Stimulated activated CD4-positive, alpha-beta T cell treated with anti-CD3 and anti-CD28 coated beads, Interleukin-2, amount 100 ng/mL, for 4 hours (primary cell): ENCODE measurements around the gene XCL1.

Experiments used
- DNase-seq: peaks from one replicate; pipeline ENCODE4 v3.0.0-alpha.2; 2020; ENCODE audit warnings: low read depth

The XCL1 gene

DNA sequence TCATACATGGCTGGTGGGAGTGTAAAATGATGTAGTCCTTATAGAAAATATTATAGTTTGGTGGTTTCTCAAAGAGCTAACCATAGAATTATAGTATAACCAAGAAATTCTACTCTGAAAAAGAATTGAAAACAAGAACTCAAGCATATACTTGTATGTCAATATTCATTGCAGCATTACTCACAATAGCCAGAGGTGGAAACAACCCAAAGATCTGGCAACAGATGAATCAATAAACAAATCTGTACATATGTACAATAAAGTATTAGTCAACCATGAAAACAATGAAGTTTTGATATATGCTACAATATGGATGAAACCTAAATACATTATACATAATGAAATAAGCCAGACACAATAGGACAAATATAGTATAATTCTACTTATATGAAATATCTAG lies 29.7 kb downstream of the XCL1 start:
- DNase-seq: no peak

DNA sequence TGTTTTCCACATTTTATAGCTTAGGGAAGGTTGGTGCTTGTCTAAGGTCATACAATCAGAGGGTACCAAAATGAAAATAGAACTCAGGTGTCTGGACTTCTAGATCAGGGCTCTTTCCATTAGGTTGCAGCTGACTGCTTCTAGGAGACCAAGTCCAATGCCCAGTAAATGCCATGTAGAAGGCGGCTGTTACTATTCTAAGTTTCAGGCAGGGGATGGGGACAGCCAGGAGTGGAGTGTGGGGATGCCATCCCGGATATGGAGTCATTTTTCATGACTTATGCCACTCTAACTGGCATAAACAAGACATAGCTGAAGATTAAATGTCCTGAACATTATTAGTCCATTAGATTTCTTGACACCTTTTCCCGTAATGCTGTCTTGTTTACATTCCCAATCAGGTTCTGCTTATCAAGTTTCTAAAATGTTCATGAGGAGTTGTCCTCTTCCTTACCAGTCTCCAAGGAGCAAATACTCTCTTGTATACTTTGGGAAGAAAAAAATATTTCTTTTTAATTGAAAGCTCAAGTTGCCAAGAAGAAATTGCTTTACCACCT lies 31.5 kb downstream of the XCL1 start:
- DNase-seq: no peak

DNA sequence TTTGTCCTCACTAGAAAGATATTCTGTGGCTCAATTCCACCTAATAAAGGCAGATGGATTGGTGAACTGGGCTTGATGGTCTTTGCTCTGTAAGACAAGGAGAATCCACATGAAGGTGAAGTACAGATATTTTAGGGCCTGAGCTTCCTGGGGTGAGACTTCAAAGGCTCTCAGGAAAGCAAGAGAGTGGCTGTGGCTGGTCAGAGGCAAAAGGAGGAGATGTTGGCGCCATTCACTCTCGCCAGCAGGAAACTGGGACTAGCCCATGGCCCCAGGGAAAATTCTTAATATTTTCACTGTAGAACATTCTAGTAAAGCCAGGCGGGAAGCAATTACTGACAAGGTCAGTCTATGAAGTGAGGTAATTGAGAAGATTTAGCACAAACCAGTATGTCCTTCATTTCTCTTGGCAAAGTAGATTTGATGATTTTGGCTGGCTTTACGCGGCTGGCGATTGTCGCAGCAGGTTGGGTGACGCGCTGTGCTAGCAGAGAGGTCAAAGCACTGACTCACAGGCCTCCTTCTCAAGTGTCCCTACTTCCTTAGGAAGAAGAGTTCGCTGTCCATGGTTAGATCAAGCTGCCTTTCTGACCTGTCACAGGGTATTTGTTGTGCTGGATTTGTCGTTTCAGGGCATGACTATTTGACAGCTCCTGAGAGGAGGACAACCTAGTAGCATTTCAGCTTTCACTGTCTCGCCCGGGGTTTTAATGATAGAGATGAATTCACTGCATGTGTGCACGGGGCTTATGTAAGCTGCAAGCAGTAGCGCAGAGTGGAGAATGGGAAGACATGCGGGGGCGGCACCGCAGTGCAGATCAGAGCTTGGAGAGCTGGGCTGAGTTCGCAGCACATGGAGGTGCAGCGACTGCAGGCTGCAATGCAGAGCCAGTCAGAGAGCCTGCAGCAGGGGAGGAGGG lies 32.7 kb downstream of the XCL1 start:
- no peak for DNase-seq

DNA sequence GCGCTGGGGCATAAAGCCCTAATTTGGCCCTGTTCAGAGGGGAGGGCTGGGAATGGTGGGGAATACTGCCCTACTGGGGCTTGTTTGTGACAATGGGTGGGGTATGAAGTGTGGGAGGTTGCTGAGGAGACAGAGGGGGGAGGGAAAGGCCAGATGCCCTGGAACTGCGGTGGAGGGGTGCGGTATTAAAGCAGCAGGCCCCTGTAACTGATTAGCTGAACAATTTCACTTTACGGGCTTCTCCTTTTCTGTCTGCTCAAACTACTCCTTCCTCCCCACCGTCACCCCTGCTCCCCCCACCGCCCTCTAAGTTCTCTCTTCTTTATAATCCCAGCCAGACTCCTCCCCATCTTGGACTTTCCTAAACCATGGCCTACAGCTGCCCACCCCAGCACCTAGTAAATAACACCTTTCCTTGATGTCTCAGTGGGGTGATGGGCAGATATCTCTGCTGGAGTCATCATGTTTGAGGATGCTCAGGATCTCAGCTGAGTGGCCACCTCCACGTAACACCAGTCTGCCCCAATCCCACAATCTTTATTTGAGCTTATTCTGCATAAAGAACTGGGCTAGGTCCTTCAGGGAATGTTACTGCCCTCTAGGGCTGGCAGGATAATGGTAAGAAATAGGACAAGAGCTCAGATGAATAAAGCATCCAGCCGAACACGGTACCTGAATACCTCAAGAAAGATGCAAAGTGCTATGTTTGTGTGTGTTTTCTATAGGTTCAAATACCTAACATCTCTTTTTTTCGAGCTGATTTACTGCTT lies 33.5 kb downstream of the XCL1 start:
- DNase-seq: no peak

DNA sequence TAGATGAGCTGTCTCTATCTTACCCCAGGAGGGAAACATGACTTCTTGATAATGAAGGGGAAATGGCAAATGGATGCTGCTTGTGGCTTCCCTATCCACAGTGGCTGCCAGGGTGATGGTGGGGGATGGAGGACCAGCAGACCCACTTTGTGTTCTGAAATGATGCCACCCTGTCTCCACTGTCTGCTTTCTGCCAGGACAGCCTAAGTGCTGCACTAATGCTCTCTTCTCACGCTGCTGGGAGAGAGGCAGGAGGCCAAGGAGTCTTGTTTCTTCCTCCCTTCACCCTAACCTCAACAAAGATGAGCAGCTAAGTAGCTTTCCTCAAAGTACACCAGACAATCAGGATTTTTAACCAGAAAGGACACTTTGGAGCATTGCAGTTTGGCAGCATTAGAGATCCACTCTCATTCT lies 36.6 kb downstream of the XCL1 start:
- DNase-seq: no peak

DNA sequence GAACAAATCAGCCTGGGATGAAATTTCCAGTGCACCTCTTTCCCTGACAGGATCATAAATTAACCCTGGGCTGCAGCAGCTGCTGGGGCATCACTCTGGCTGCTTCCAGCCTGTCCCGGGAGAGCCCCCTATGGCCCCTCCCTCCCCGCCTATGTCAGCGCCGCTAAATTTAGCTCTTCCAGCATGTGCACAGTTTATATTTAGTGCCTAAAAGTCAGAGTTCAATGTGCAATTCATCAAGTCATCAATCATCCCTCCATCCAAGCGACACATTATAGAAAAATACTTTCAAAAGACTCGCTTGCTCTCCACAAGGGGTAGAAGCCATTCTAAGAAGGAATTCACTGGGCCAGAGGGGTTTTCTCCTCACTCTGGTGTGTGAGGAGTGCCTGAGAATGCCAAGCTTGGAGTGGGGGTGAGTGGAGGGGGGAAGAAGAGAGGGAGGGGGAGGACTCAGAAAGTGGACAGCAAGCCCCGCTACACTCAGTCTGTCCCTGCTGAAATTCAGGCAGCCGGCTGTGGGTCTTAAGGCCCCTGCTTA lies 37.4 kb downstream of the XCL1 start:
- DNase-seq: no peak

DNA sequence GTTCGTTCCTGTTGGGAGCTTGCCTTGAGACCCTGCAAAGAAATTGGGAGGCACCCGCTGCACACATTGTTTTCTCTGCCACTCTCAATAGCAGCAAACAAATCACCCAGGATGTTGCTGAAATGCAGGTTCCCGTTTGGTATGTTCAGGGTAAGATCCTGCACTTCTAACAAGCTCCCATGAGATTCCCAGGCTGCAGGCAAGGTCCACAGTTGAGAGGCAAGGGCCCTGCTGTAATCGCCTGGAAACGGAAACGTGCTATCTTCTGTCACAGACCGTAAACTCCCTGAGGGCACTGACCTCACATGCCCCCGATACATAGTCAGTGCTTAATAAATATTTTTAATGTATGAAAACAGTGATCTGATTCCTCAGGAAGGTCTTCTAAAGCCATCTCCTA lies 37.8 kb downstream of the XCL1 start:
- DNase-seq: no peak

DNA sequence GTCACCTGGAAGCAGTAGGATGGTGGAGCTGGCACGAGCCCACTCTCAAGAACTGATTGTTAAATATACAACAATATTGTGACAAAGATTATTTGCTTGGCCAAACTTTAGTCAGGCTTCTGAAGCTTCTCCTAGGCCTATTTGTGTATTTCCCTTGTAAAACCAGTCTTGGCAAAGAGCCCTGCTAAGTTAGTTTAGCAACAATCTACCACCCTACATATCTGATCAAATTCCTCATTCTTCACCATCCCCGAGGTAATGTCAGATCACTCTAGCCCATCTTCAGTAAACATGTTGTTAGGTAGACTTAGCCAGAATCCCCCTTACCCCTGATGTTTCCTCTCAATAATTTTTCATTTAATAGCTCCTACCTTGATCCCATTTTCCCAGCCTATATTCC lies 39.6 kb downstream of the XCL1 start:
- DNase-seq: no peak

DNA sequence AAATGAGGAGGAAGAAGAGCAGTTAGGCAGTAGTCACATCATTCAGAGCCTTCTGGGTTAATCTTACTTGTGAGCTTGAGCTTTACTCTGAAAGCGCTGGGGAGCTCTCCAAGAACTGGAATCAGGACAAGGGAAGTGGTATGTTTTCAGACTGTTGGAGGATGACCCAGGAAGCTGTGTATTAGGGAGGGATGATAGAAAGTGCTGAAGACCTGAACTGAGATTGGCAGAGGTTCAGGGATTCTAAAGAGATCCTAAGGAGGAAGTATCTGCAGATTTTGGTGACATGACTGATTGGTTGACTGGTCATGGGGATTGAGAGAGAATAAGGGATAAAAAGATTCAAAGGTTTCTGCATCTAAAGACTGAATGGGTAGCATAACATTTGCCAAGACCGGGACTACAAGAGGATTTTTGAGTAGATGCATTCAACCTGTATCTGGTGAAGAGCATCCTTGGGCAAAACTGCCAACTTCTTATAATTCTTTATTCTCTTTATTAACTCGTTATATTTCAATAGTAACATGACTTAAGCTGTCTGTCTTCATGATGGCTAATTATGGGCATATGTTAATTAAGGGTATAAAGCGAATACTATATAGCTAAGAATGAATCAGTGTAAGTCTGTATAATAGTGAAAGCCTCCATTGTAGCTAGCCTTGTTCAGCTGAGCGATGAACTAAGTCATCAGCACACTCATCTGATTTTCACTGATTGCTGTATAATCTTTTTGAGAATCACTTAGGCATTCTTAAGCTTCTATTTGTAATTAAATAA lies 41.8 kb downstream of the XCL1 start:
- DNase-seq: no peak

DNA sequence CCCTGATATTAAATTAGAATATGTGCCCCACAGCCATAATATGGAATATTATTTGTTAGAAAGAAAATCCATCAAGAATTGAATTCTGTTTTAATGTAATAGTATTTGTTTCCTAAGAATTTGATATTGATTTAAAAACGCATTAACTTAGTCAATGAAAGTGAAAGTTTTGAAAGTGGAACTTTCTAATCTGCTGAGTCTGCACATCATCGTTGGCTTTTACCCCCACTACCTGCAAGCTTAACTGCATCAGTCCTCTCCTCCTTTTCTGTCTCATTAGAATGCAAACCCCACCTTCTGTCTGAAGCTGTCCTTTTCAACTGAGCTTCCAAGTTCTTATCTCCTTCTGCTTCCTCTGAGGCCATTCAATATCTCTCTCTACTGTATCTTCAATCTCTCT lies 42.5 kb downstream of the XCL1 start:
- no peak for DNase-seq

DNA sequence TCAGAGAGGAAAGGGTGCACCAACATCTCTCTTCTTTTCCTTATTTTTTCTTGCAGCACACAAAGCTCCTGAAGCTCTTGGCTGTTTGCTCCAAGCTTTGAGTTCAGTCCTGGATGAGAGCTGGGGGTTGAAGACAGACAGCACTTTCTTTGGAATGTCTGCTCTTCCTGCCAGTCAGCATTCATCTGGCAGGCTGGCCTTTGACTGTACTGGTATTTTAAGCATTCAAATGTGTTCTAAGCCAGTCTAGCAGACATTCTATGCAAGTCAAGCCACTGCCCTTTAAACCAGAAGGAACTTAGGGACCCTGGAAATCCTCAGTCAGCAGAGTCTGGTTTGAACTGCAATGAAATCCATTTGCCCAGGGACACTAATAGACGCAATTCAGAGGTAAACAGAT lies 45.0 kb downstream of the XCL1 start:
- DNase-seq: no peak

DNA sequence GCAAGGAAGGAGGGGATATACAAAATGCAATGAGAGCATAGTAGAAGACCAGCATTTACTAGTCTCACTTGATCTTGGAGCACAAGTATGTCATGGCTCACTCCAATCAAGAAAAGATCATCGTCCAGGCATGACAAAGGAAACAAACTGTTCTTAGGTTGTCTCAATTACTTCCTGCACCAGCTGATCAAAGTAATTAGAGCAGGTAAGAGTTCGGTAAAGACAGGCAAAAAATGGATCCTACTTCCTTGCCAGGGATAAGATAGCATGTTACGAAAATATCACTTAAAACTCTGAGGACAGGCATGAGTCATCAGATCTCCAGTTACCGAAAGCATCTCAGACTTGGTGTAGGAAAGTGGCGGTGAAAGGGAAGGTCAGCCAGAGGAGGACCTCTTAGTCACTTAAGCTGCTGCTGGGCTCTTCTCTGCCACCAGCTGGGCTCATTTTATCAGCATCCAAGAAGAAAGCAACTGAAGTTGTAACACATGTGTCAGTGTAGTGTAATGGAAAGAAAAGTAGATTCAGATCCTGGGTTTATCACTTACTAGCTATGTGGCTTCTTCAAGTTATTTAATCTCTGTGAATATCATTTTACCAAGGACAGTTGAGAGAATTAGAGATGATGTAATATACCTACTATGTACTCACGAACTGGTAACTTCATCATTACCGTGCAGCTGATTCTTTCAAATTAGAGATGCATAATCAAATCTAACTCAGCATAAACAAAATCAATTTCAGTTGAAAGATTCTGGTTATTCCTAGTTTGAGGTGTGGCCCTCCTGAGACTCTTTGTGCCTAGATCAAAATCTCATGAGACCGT lies 46.8 kb downstream of the XCL1 start:
- DNase-seq: no peak

DNA sequence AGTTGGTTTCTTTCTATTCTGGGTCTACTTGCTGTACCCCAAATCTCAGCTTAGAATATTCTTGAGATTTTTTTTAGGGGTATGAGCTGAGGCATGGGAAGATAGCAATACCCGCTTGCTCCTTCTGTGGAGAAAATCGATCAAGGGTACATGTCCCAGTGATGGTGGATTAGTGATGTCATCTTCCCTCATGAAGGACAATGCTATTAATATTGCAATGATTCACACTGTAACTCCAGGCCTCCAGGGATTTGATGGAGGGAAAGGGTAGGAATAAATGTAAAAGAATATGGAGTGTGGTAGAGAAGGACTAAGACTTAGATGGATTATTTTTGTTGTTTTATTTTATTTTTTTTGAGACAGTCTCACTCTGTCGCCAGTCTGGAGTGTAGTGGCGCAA lies 47.4 kb downstream of the XCL1 start:
- no peak for DNase-seq

DNA sequence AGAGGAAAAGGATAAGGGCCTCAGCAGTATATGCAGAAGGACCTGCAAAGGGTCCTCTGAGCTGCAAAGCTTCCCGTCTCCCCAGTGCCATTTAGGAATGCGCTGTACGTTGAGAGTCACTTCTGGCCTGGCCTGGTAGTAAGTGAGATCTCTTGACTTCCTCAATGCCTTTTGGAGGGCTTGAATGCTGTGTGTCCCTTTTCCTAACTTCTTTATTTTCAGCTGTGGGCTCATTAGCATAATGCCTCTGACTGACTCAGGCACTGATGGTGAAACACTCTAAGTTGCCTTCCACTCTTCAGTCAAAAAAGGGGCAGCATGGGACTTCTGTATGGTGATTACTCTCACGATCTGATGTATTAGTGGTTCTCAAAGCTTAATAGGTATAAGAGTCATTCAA lies 49.9 kb downstream of the XCL1 start:
- no peak for DNase-seq

DNA sequence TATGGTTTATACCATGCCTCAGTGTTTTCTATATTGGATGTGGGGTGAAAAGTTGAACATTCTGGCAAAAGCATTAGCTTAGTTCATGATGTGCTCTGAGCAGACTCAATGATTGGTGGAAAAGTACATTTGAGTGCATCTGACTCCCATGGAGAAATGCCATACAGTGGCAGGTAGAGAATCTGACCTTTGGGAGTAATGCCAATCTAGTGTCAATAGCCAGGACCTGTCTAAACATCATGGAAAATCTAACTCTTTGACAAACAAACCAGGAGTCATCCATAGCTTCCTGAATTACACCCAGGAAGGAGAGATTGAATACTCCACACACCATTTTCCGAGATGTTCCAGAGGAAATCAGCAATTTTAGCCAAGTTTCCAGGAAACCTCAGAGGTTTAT lies 51.0 kb downstream of the XCL1 start:
- DNase-seq: no peak

DNA sequence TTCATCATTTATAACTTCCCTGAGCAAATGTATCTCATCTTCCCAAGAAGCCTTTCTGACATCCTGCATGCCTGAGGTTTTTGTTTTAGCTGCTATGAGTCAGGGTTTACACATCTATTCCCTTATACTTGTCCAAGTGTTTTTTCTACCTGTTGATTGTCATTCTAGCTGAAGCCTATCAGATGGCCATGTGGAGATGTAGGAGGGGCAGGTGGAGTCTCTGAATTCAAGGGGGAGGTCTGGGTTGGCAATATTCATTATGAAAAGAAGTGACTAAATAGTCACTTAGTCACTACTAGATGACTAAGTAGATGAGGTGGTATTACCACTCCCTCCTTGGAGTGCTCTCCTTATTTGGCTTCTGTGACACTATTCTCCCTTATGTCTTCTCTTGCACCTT lies 52.4 kb downstream of the XCL1 start:
- peak; percentile 0 for DNase-seq

DNA sequence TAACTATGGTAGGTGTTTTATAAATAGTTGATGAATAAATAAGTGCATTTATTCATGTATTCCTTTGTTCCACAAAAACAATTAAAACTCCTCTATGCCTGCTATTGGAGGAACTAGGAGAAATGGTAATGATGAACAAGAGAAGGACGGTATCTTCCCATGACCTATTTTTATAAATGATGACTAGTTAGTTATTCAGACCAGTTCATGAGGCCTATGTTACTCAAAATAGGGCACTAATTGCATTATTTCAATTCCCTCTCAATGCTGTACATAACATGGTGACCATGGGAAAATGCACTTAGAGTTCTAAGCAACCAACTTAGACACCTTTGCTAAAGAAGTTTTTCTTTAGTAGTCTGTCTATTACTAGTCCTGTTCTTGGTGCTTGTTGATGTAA lies 53.1 kb downstream of the XCL1 start:
- no peak for DNase-seq
